H1 (cell line): ENCODE measurements around the gene BRD9. TPM values are rescaled to one million over a fixed set of nuclear protein-coding genes. Genes with fewer than 3 reads are reported as not detected.
"Not testable (repeated sequence)": the region's sequence is repeated elsewhere in the genome, so short reads cannot be mapped to it uniquely, and the experiment has no call there.

Source experiments
- CTCF ChIA-PET: fragments of 300-600 bp; sonication (Branson Sonifier 250); formaldehyde crosslinking; loops from one replicate; lab custom pipeline; 2021; ENCODE audit not compliant: partially characterized antibody; lab: Charles Lee
- POLR2A ChIA-PET: fragments of 300-600 bp; sonication (Branson Sonifier 250); formaldehyde crosslinking; loops from one replicate; lab custom pipeline; 2021; ENCODE audit warnings: inconsistent platforms; ENCODE audit not compliant: partially characterized antibody; lab: Charles Lee
- DNase-seq, 2 experiments: peaks; one replicate each; pipeline versions ENCODE4 v3.0.0 to v3.0.0-alpha.2; 2010 to 2022; ENCODE audit warnings: low spot score in 2 of 2, low read depth in 1 of 2, mixed read lengths in 1 of 2
- FAIRE-seq: peaks from 2 replicates; lab custom pipeline; 2011; peaks lifted over from hg19 to GRCh38; lab: Jason Lieb, UNC
- H2AFZ ChIP-seq: 2 replicates; pipeline ENCODE4 v1.8.1; 2012; ENCODE audit warnings: low read length, inconsistent platforms
- H2AK5ac ChIP-seq: 2 replicates; pipeline ENCODE4 v1.6.1; 2013; ENCODE audit warnings: low read depth, low read length
- H2BK120ac ChIP-seq: replicated peaks from 2 replicates; pipeline ENCODE3; 2013; ENCODE audit warnings: low read depth, low read length, inconsistent platforms
- H2BK12ac ChIP-seq: 2 replicates; pipeline ENCODE4 v1.6.1; 2013; ENCODE audit warnings: low read depth, low read length
- H2BK15ac ChIP-seq: 2 replicates; pipeline ENCODE4 v1.6.1; 2013; ENCODE audit warnings: low read length
- H2BK20ac ChIP-seq: 2 replicates; pipeline ENCODE4 v1.6.1; 2013; ENCODE audit warnings: low read length
- H2BK5ac ChIP-seq: 2 replicates; pipeline ENCODE4 v1.6.1; 2013; ENCODE audit warnings: low read depth, low read length
- H3K14ac ChIP-seq: 2 replicates; pipeline ENCODE4 v1.6.1; 2013; ENCODE audit warnings: inconsistent platforms; ENCODE audit not compliant: insufficient read length
- H3K18ac ChIP-seq: 2 replicates; pipeline ENCODE4 v1.6.1; 2013; ENCODE audit warnings: low read length; ENCODE audit errors: extremely low read depth
- H3K23ac ChIP-seq: 2 replicates; pipeline ENCODE4 v1.6.1; 2013; ENCODE audit warnings: inconsistent platforms; ENCODE audit not compliant: insufficient read length
- H3K23me2 ChIP-seq: 2 replicates; pipeline ENCODE4 v1.6.1; 2013; ENCODE audit warnings: low read depth, low read length
- H3K27ac ChIP-seq: 2 replicates; pipeline ENCODE4 v1.6.1; 2011; ENCODE audit warnings: low read depth, low read length, inconsistent platforms
- H3K27me3 ChIP-seq, 4 experiments: replicated peaks in 1 of 4; 1 replicate in 1 of 4; 2 replicates in 3 of 4; pipeline versions ENCODE4 v1.6.1 to v1.8.1; 2011 to 2013; ENCODE audit warnings: low read length in 3 of 4, mild to moderate bottlenecking in 3 of 4, inconsistent platforms in 2 of 4, mixed read lengths in 2 of 4, moderate library complexity in 1 of 4; ENCODE audit not compliant: control insufficient read depth in 3 of 4, insufficient read depth in 3 of 4; ENCODE audit errors: extremely low read depth in 1 of 4
- H3K36me3 ChIP-seq, 4 experiments: 2 replicates each; pipeline versions ENCODE4 v1.6.1 to v1.8.1; 2011 to 2013; ENCODE audit warnings: mild to moderate bottlenecking in 4 of 4, low read length in 3 of 4, moderate library complexity in 2 of 4, control low read depth in 1 of 4, inconsistent platforms in 1 of 4; ENCODE audit not compliant: insufficient read depth in 4 of 4, control insufficient read depth in 2 of 4
- H3K4ac ChIP-seq: replicated peaks from 2 replicates; pipeline ENCODE3; 2013; ENCODE audit warnings: low read length, low read depth, mixed read lengths, inconsistent platforms; ENCODE audit not compliant: insufficient read length
- H3K4me1 ChIP-seq, 4 experiments: replicated peaks in 1 of 4; 1 replicate in 1 of 4; 2 replicates in 3 of 4; pipeline versions ENCODE4 v1.6.1 to v1.8.1; 2011 to 2013; ENCODE audit warnings: low read length in 3 of 4, inconsistent platforms in 2 of 4, mixed read lengths in 1 of 4; ENCODE audit not compliant: insufficient read depth in 4 of 4, control insufficient read depth in 3 of 4
- H3K4me2 ChIP-seq, 2 experiments: 2 replicates each; pipeline versions ENCODE4 v1.6.1 to v1.8.1; 2011 to 2013; ENCODE audit warnings: low read depth in 2 of 2, low read length in 2 of 2, control low read depth in 1 of 2, inconsistent platforms in 1 of 2, mild to moderate bottlenecking in 1 of 2; ENCODE audit not compliant: insufficient read depth in 1 of 2
- H3K4me3 ChIP-seq, 4 experiments: fragments of 200-600, 300-600 bp in 1 of 4; sonication (generic), shearing (Covaris generic), sonication (Bioruptor Twin) in 1 of 4; 2 replicates each; pipeline versions ENCODE4 v1.5.1 to v1.8.1; 2011 to 2016; ENCODE audit warnings: low read length in 4 of 4, low read depth in 3 of 4, control low read depth in 2 of 4, inconsistent platforms in 2 of 4, mild to moderate bottlenecking in 2 of 4, mixed read lengths in 1 of 4, moderate library complexity in 1 of 4; ENCODE audit not compliant: insufficient read depth in 2 of 4; ENCODE audit errors: extremely low read depth in 1 of 4
- H3K56ac ChIP-seq: replicated peaks from 2 replicates; pipeline ENCODE3; 2013; ENCODE audit warnings: low read depth, mild to moderate bottlenecking, mixed read lengths, low read length, inconsistent platforms; ENCODE audit not compliant: insufficient read length
- H3K79me1 ChIP-seq: 2 replicates; pipeline ENCODE4 v1.6.1; 2013; ENCODE audit warnings: low read depth, low read length, control low read depth
- H3K79me2 ChIP-seq, 2 experiments: 2 replicates each; pipeline versions ENCODE4 v1.6.1 to v1.8.1; 2012 to 2013; ENCODE audit warnings: low read length in 2 of 2, mild to moderate bottlenecking in 2 of 2, inconsistent platforms in 1 of 2; ENCODE audit not compliant: insufficient read depth in 2 of 2, control insufficient read depth in 1 of 2
- H3K9ac ChIP-seq, 4 experiments: replicated peaks in 1 of 4; 1 replicate in 1 of 4; 2 replicates in 3 of 4; pipeline versions ENCODE4 v1.6.1 to v1.8.1; 2011 to 2013; ENCODE audit warnings: low read depth in 3 of 4, low read length in 3 of 4, control low read depth in 2 of 4, mild to moderate bottlenecking in 2 of 4, moderate library complexity in 2 of 4, inconsistent platforms in 1 of 4; ENCODE audit errors: extremely low read depth in 1 of 4
- H3K9me3 ChIP-seq, 2 experiments: 2 replicates each; pipeline versions ENCODE4 v1.6.1 to v1.8.1; 2012 to 2013; ENCODE audit warnings: mild to moderate bottlenecking in 2 of 2, moderate library complexity in 2 of 2, control low read depth in 1 of 2, inconsistent platforms in 1 of 2, low read depth in 1 of 2, low read length in 1 of 2, mixed read lengths in 1 of 2; ENCODE audit not compliant: insufficient read depth in 2 of 2
- H4K20me1 ChIP-seq, 2 experiments: replicated peaks in 1 of 2; 2 replicates each; pipeline versions ENCODE3 to v1.8.1; 2011 to 2013; ENCODE audit warnings: inconsistent platforms in 2 of 2, low read length in 2 of 2, mild to moderate bottlenecking in 1 of 2; ENCODE audit not compliant: insufficient read depth in 2 of 2, control insufficient read depth in 1 of 2
- H4K5ac ChIP-seq: 2 replicates; pipeline ENCODE4 v1.6.1; 2013; ENCODE audit warnings: low read length, low read depth, mixed read lengths, inconsistent platforms; ENCODE audit not compliant: insufficient read length
- H4K8ac ChIP-seq: 2 replicates; pipeline ENCODE4 v1.8.0; 2013; ENCODE audit warnings: mild to moderate bottlenecking, moderate library complexity, low read length, inconsistent platforms; ENCODE audit not compliant: insufficient read depth; ENCODE audit errors: extremely low read depth
- H4K91ac ChIP-seq: replicated peaks from 2 replicates; pipeline ENCODE3; 2013; ENCODE audit warnings: low read length, mixed read lengths, inconsistent platforms; ENCODE audit not compliant: insufficient read length
- WGBS, 2 experiments: shearing (Covaris generic) in 1 of 2; methylation state at CpG; one replicate each; pipeline versions ENCODE4 v1.1.6 to v1.1.7; 2013 to 2015; ENCODE audit warnings: low lambda C conversion rate in 2 of 2, mixed read lengths in 2 of 2, inconsistent platforms in 1 of 2, low coverage in 1 of 2, missing lambda C conversion rate in 1 of 2; ENCODE audit not compliant: insufficient replicate concordance in 2 of 2, insufficient coverage in 1 of 2, insufficient read length in 1 of 2; ENCODE audit errors: extremely low coverage in 1 of 2, missing lambda C conversion rate in 1 of 2; 5-methylcytosine and 5-hydroxymethylcytosine counted together
- polyA plus RNA-seq, 7 experiments: library from polyadenylated mRNA; depleted of rRNA in 3 of 7; stranded (reverse) in 5 of 7; unstranded in 2 of 7; fragments of >200 nt in 5 of 7; fragments of 200-250 nt in 2 of 7; gene quantifications; 1 replicate in 5 of 7; 2 replicates in 1 of 7; 4 replicates in 1 of 7; pipeline versions ENCODE4 v1.2.1 to v1.2.3, GENCODE V29; 2011 to 2013; ENCODE audit warnings: missing spikeins in 2 of 7, mixed read lengths in 2 of 7
- total RNA-seq: library from RNA; stranded (reverse); fragmentation: NEBNext Ultra II Directional; extraction: Animal tissue kit (Norgen Biotek cat#: 25700); gene quantifications from 2 replicates; pipeline ENCODE4 v1.2.1, GENCODE V29; 2021

The BRD9 gene
- total and polyA plus RNA-seq, 2 of the 8 experiments (the other 6 are each of a cell fraction or from before 2014, with no cell fraction given) = 9.3 to 49.4 TPM

DNA sequence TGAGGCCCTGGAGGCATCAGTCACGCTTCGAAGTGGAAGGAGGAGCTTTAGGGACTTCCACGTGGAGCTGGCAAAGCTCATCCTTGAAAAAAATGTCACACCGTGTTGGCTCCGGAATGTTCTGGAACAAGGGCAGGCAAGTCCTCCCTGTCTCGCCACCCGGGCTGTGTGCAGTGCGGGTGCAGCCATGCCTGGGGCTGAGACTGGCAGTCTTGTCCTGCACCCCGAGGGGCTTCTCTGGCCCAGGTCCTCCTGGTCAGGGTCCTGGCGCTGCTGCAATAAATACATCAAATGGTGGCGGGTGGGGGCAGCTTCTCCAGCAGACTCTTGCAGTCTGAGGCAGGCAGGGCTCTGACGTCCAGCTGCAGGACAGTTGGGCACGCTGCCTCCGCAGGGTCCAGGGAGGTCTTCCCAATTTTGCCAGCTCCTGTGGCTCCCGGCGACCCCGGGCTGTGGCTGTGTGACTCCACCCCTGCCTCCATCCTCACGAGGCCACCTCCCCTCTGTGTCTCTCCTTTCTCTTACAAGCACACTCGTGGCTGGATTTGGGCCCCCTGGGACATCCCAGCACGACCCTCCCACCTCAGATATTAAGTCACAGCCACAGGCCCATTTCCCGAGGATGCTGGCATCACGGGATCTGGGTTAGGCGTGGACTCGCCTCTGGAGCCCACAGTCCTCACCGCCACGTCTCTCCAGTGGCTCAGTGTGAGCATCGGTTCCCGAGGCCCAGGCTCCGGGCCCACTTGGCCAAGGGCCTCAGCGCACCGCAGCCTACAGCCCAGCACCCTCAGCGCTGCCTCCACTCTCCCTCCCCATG is 50.0 kb downstream of the BRD9 start:
- H3K27ac ChIP-seq, H2BK15ac ChIP-seq, H3K56ac ChIP-seq, H2BK120ac ChIP-seq, H4K8ac ChIP-seq, H3K36me3 ChIP-seq, H4K91ac ChIP-seq, H3K23ac ChIP-seq, H3K4me1 ChIP-seq, H4K5ac ChIP-seq, CTCF ChIA-PET, H2BK20ac ChIP-seq, H3K23me2 ChIP-seq, DNase-seq, H3K79me2 ChIP-seq, H3K79me1 ChIP-seq, H2BK12ac ChIP-seq, FAIRE-seq, H2BK5ac ChIP-seq, H3K4me3 ChIP-seq, H2AK5ac ChIP-seq, H3K9ac ChIP-seq, H3K4me2 ChIP-seq, H3K18ac ChIP-seq, H4K20me1 ChIP-seq, H3K14ac ChIP-seq, H3K27me3 ChIP-seq, H2AFZ ChIP-seq, H3K9me3 ChIP-seq, H3K4ac ChIP-seq: not testable (repeated sequence)
- 85% methylated on average over 29 of the region's 32 CpGs; no CpG with 5 or more reads in 1 of the 2 experiments for WGBS, 2 experiments
- POLR2A ChIA-PET = interaction anchor here (1.2 kb wide), 1 partner anchor 20 kb away, joined by 3 read pairs; no protein-coding TSS in a partner anchor
